ENCODE data around the gene EXOSC2.

The EXOSC2 gene

GRCh38 chr9:130738281-130738680 is 44.7 kb downstream of the EXOSC2 start:
- no peak for DNase-seq (ENCODE audit: low read depth in 2 of 2)

- DNase-seq (ENCODE audit: low read depth in 2 of 2) = no peak
Observed at GRCh38 chr9:130739081-130739480, 45.5 kb downstream of the EXOSC2 start.

GRCh38 chr9:130740218-130741023 is 46.8 kb downstream of the EXOSC2 start:
- no peak for DNase-seq (ENCODE audit: low read depth in 2 of 2)

GRCh38 chr9:130741024-130741305 is 47.4 kb downstream of the EXOSC2 start:
- DNase-seq (ENCODE audit: low read depth in 2 of 2) = no peak

DNA sequence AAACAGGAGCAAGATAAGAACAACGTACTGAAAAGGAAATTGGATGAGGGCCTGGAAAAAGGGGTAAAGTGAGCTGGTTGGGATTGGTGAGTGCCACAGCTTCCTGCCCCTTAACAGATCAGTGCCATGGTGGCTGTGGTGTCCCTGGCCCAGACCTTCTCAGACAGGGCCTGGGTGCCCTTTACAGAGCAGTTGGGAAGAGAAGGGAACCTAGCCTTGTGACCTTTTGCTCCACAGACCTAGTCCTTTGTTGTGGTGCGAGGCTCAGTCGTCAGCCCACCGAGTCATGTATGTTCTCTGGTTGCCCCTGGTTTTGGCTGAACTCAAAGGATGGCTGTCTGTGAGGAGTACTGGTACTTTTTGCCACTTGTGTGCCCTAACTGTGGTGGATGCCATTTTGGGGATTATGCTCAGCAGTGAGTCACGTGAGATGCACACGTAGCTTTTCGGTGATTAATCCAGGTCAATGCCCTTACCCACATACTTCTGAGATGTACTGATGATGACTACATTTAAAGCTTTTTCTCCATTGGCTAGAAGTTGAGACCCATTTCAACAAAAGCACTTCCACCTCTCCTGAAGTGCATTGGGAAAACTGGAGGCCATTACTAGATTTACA is 48.4 kb downstream of the EXOSC2 start:
- DNase-seq (ENCODE audit: low read depth in 2 of 2) = no peak

GRCh38 chr9:130743656-130744055 is 50.1 kb downstream of the EXOSC2 start:
- DNase-seq (ENCODE audit: low read depth in 2 of 2) = no peak

DNA sequence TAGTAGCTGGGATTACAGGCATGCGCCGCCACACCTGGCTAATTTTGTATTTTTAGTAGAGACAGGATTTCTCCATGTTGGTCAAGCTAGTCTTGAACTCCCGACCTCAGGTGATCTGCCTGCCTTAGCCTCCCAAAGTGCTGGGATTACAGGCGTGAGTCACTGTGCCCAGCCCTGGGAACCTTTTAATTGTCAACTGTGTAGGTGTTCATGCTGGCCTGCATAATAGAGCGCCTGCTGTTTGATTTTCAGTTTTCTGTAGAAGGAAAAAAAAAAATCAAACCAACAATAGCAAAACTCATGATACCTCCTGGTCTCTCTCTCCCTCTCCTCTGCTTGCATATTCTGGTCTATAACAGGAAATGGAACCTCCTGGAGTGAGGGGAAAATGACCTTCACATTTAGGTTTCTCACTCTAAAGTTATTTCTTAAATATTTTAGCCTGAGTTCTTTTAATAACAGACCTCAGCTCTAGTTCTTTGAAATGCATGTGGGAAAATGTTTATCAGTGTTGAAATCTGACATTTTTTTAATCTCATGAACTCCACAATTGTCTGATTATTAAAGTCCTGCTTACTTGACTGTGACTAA is 51.7 kb downstream of the EXOSC2 start:
- DNase-seq (ENCODE audit: low read depth in 2 of 2) = no peak

DNA sequence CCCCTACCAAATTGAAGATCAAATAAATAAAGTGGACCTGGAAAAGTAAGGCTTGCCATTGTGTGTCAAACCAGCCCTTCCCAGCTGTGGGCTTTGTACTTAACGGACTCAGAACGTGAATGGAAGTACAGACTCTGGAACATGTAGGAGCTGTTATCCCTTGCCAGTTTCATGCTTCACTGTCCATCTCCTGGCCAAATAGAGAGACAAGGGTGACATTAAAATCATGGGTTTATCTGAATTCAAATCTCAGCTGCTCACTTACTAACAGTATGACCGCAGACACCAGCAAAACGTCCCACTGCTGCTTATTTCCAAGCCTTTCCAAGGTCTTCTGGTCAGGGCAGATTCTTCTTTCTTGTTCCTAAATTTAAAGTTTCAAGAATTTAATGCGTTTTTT is 52.2 kb downstream of the EXOSC2 start:
- no peak for DNase-seq (ENCODE audit: low read depth in 2 of 2)

- no peak for DNase-seq (ENCODE audit: low read depth in 2 of 2)
Observed at GRCh38 chr9:130746434-130747212, 53.0 kb downstream of the EXOSC2 start.

GRCh38 chr9:130751631-130752355 is 58.2 kb downstream of the EXOSC2 start:
- DNase-seq (ENCODE audit: low read depth in 2 of 2) = no peak

Data from fibroblast of skin of left quadriceps (primary cell).